GM12865 (cell line): ENCODE measurements around the gene HDAC9.

ENCODE experiments used
- DNase-seq: peaks from one replicate; pipeline ENCODE4 v3.0.0; 2010; ENCODE audit warnings: low read depth
- H3K4me3 ChIP-seq: 2 replicates; pipeline ENCODE4 v1.5.1; 2011; ENCODE audit warnings: mild to moderate bottlenecking, low read depth, low read length, control low read depth
- CTCF ChIP-seq: IDR thresholded peaks from 2 replicates; pipeline ENCODE4 v1.5.1; 2011; ENCODE audit warnings: low read length, control low read depth, low read depth, inconsistent platforms; ENCODE audit not compliant: insufficient read depth; ENCODE audit errors: missing control alignments

HDAC9 gene

DNA sequence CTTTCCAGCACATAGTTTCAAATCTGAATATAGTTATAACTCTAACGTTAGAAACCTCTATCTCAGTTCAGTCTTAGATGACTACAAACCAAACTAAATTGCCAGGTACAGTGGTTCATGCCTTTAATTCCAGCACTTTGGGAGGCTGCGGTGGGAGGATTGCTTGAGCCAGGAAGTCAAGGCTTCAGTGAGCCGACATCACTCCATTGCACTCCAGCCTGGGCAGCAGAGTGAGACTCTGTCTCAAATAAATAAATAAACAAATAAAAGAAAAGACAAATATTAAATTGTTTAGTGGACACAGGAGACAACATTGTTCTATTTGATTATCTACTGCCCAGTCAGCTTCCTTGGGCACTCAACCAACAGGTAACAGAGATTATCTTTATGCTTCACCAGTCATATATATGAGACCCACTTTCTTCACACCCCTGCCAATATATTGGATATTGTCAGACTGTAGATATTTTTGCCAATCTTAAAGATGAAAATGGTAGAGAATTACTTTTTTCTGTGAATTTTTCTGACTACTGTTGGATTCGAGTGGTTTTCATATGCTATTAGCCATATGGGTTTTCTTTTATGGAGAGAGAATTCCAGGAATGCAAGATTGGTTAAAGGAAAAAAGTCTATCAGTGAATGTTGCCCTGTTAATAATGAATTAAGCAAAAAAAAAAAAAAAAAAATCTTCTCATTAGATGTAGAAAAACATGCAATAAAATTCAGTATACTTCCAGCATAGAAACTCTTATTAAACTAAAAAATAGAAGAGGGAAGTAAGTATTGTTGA is 16.0 kb downstream of the HDAC9 start:
- TF ChIP-seq CTCF, result no peak
- no peak for DNase-seq
- no peak overlapping the region for H3K4me3 ChIP-seq

DNA sequence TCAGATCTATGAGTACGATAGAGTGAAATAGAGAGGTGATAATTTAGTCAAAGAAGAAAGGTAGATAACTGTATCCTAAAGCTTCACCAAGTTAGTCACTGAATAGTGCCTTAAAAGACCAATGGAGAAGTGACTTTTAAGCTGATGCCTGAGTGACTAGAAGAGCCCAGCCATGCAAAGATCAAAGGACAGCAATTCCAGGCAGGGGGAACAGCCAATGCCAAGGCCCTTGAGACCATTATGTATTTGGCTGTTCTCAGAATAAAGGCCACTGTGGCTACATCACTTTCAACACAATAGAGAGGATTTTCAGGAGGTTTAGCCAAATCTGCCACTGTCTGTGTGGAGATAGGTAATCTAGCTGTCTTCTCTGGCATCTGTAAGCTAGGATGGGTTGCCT is 17.8 kb downstream of the HDAC9 start:
- H3K4me3 ChIP-seq, result no peak overlapping the region
- no peak for DNase-seq
- no peak for TF ChIP-seq CTCF

DNA sequence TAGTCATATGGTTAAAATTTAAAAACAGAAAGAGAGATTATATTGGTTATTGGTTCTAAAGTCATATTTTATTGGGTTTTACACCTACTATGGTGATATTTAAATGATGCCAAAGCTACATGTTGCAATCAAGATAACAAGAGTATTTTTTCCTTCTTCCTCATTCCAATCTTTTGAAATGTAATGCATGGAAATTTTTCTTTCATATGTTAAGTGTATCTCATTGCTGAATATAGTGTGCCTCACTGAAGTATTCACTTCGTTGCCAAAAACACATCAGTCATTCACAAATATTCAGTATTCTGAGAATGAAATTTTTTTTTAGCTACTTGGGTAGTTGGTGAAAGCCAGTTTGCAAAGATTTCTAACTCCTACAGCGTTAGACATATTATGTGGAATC is 19.5 kb downstream of the HDAC9 start:
- DNase-seq, result no peak
- H3K4me3 ChIP-seq, result no peak overlapping the region
- TF ChIP-seq CTCF, result no peak

DNA sequence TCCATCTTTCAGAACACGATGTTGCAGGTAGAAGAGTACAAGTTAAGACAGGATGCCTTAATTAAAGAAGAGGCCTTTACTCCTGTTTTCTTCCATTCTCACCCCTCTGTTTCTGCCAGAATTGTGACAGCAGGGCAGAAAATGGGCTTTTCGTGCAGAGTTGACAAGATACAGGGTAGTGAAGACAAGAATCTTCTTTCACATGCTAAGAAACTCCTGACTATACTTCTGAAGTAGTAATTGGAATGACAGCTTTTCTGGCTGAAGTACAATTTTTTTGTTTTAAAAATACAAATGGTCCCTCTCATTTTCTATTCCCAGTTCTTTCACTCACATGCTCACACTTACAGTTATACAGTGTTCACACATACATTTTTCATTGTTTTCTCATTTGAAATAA is 22.1 kb downstream of the HDAC9 start:
- peak overlapping the region; percentile 32 for H3K4me3 ChIP-seq
- DNase-seq, result no peak
- no peak for TF ChIP-seq CTCF

DNA sequence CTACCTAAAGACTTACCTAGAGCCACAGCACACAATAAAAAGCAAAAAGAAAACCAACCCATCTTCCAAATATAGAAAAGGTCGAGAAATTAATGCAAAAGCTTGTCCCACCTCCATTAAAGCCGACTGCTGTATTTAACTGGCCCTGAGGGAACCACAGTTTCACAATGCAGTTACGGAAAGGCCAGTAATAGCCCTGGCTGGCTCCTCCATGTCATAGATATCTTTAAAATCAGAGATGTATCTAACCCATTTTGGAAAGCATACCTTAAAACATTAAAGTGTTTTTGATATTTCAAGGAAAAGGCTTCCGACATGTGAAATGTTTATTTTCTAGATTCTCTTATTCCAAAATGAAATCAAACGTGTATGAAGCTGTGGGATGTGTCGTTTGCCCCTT is 23.0 kb downstream of the HDAC9 start:
- no peak for DNase-seq
- no peak for TF ChIP-seq CTCF
- H3K4me3 ChIP-seq, result peak overlapping the region; percentile 24

GRCh38 chr7:18520450-18521235 is 25.1 kb downstream of the HDAC9 start:
- peak; percentile 60 for DNase-seq
- no peak for TF ChIP-seq CTCF
- H3K4me3 ChIP-seq, result peak overlapping the region; percentile 37

GRCh38 chr7:18521236-18521589 is 25.7 kb downstream of the HDAC9 start:
- TF ChIP-seq CTCF, result no peak
- peak overlapping the region; percentile 37 for H3K4me3 ChIP-seq
- no peak for DNase-seq
